Stimulated activated CD8-positive, alpha-beta memory T cell treated with anti-CD3 and anti-CD28 coated beads, Interleukin-4, amount 100 ng/mL, for 4 hours (primary cell): ENCODE results near the gene PUS10.
A peak's percentile ranks its signal among the peaks of the same experiment; 100 is the strongest.
"Not testable (repeated sequence)": the region's sequence is repeated elsewhere in the genome, so short reads cannot be mapped to it uniquely, and the experiment has no call there.

ENCODE experiments used
- DNase-seq, 2 donors: peaks; one replicate each; pipeline ENCODE4 v3.0.0-alpha.2; 2020; ENCODE audit warnings: low read depth in 2 of 2, low spot score in 1 of 2

Gene PUS10, protein sequence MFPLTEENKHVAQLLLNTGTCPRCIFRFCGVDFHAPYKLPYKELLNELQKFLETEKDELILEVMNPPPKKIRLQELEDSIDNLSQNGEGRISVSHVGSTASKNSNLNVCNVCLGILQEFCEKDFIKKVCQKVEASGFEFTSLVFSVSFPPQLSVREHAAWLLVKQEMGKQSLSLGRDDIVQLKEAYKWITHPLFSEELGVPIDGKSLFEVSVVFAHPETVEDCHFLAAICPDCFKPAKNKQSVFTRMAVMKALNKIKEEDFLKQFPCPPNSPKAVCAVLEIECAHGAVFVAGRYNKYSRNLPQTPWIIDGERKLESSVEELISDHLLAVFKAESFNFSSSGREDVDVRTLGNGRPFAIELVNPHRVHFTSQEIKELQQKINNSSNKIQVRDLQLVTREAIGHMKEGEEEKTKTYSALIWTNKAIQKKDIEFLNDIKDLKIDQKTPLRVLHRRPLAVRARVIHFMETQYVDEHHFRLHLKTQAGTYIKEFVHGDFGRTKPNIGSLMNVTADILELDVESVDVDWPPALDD

DNA sequence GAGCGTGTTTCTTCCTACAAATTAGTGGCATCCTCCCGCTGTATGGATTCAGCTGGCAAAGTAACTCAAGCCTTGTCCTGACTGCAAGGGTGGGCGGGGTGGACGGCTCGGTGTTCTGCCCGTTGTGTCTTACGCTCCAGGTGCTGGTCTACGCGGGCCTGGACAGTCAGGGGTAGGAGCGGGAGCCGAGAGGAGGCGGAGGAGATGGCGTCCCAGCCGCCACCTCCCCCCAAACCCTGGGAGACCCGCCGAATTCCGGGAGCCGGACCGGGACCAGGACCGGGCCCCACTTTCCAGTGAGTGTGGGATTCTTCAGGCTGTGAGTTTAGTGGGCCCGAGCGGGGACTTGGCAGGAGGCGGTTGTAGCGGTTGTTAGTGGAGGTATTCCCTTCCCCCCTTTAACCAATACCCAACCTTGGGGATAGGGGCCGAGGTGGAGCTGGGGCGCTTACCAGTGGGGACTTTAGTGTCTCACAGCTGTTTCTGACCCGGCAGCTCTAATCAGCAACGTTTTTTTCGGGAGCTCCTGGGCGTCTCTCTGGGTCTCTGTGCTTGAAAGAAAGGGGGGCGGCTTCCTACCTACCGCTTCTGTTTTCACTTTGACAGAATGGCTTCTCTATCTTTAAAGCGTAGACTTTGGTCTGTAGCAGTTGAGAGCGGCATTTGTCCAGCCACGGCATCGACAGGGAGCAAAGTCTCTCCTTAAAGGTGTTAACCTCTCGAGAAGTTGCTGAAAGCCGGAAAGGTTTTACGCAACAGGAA is at the start of gene PUS10, which contains the start of gene PEX13:
Gene PUS10, minus strand, starts transcription at position 700 of the 762 bp plus-strand sequence. CDS start 6,365 bp downstream, outside the sequence.
Gene PEX13, plus strand, starts transcription at position 165 of the 762 bp plus-strand sequence. Its CDS starts 40 bp downstream, at position 205.
- peak; percentile 15 to 21 for DNase-seq

DNA sequence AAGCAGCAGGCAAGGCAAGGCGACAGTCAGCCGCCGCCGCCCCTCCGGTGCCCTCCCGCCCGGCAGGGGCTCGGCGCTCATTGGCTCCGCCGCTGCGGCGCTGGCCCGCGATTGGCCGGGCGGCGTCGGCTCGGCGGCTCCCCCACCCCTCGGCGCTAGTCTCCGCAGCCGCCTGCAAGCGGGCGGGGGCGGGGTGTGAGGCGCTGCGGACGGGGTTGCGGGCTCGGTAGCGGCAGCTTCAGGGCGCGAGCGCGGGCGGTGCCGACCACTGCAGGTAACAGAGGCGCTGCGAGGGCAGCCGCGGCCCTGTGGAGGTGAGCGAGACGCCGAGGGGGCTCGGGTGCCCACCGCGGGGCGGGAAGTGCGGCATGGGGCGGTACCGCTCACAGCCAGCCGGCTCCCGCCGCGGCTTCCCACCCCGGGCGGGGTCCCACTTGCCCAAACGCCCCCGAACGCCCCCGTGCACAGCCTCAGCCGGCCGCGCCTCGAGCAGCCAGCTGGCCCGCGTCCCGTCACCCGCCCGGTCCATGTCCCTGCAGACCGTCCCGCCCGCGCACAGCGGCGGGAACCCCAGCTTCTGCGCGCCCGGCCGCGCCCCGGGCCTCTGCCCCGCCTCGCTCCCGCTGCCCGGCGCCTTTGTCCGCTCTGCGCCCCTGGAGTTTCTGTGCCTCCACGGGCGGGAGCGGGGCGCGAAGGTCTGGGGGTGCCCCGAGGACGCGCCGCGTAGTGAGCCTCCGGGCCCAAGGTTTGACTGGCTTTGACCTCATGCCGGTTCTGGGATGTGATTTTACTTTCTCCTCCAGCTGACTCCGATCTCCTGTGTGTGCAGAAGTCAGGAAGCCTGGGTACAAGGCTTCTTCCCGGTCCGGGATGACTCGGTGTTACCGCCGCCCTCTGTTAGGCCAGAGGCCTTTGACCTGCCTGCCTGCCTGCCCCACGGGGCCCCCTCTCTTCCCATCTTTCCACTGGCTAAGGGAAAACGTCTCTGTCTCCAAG is 48.0 kb upstream of the PUS10 start, which contains the start of gene SANBR:
Gene SANBR, plus strand, starts transcription at position 158 of the 996 bp plus-strand sequence. CDS start 4,480 bp downstream, outside the sequence.
- DNase-seq: peak; percentile 45 to 69

DNA sequence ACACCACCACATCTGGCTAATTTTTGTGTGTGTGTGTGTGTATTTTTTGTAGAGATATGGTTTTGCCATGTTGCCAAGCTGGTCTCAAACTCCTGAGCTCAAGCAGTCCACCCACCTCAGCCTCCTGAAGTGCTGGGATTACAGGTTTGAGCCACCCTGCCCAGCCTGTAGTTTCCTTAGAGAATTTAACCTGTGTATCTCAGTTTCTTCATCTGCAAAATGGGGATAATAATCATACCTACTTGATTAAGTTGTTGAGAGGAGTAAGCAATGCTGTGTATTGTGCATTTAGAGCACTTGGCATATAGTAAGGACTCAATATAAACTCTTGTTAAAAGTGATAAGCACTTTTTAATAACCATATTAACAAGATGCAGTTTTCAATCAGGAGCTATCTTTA is 41.3 kb upstream of the PUS10 start:
- DNase-seq: no peak

DNA sequence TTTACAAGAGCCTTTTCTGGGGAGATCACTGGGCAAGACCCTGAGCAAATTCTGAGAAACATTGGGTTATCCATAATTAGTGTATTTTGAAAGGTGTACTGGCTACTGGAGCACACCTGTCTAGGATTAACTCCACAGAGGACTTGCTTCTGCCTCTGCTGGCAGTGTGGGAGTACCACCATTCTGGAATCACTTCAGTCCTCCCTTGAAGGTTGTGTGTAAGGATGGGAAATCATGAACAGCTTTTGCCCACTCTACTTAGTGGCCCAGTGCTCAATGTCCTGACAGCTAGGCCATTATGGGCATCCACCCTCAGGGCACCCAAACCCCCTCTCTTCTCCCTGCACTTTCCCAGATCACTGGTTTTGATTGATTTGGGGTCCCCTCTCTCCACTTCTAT is 39.5 kb upstream of the PUS10 start:
- no peak for DNase-seq

DNA sequence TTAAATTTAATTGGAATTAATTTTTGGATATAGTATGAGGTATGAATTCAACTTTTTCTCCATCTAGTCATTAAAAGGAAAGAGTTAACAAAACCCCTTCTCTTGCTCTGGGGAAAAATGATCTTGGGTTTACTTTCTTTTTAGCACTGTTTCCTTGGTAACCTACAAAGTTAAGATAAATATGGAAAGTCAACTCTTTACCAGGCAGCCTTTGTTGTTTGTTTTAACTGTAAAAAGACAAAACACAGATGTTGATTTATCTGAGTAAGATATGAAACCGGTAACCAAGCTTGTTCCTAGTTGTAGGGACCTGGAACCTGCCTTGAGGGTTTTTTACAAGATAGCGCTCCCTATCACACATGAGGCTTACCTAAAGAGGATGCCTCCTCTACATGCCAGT is 37.5 kb upstream of the PUS10 start:
- DNase-seq: no peak

DNA sequence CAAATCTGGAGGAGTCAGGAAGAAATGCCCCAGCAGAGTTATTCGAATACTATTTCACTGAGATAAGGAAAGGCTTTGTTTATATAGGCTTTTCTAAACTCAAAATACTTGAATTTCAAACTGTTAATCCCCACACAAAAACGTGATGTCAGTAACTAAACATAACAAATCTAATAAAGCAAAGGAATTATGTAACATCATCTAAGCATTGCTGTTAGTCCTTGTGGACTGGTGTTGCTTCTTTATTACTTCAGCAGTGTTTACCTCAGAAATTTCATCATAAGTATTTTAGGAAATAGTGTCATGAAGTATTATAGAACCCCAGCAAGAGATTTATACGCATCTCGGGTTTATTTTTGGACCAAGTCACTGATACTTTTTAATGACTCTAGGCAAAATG is 27.9 kb upstream of the PUS10 start:
- no peak for DNase-seq

DNA sequence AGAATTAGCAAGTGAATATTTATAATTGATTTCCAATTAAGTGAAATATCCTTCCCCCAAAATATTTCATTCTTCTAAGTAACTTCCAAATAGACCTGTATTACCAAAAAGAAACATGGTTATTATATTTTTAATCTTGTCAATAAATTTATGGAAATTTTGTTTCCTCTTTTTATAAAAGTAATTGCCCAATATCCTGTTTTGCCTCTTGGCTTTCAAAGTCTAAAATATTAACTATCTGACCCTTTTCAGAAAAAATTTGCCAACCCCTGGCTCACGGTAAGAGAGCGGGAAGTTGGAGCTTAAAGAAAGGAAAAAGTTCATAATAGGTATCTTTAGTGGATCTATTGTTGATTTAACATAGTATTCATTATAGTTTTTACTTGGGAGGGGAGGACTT is 27.2 kb upstream of the PUS10 start:
- DNase-seq: no peak

DNA sequence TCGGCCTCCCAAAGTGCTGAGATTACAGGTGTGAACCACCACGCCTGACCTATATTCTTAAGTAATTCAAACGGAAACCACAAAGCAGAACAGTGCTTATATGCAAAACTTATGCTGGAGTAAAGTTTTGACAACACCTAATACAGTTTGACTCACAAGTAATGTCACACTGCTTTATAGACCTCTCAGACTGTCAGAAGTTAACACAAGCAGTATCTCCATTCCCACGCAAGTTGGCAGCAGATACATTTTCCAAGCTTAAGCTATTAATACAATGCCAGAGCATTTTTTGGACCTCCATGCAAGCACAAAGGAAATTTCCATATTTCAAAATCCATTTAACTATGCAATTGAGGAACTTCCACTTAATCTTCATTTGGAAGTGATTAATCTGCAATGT is 26.6 kb upstream of the PUS10 start:
- no peak for DNase-seq

DNA sequence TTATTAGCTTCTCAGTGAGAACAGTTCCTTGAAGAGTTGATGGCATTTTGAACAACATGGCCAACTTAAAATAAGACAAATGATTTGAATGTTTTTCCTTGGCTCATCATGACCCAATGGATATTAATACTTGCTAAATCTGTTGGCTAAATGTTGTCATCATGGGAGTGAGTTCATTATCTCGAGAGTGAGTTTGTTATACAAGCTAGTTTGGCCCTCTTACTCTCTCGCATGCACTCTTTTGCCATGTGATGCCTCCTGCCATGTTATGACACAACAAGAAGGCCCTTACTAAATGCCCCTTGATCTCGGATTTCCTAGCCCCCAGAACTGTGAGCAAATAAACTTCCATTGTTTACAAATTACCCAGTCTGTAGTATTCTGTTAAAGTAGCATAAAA is 24.8 kb upstream of the PUS10 start:
- no peak for DNase-seq

DNA sequence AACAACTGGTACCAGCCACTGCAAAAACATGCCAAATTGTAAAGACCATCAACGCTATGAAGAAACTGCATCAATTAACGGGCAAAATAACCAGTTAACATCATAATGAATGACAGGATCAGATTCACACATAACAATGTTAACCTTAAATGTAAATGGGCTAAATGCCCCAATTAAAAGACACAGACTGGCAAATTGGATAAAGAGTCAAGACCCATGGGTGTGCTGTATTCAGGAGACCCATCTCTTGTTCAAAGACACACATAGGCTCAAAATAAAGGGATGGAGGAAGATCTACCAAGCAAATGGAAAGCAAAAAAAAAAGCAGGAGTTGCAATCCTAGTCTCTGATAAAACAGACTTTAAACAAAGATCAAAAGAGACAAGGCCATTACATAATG is 18.6 kb upstream of the PUS10 start:
- DNase-seq: not testable (repeated sequence)

DNA sequence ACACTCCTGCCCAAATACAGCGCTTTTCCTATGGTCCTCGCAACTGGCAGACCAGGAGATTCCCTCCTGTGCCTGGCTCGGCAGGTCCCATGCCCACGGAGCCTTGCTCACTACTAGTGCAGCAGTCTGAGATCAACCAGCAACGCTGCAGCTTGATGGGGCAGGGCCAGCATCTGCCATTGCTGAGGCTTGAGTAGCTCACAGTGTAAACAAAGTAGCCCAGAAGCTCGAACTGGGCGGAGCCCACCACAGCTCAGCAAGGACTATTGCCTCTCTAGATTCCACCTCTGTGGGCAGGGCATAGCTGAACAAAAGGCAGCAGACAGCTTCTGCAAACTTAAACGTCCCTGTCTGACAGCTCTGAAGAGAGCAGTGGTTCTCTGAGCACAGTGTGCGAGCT is 16.5 kb upstream of the PUS10 start:
- DNase-seq: not testable (repeated sequence)

DNA sequence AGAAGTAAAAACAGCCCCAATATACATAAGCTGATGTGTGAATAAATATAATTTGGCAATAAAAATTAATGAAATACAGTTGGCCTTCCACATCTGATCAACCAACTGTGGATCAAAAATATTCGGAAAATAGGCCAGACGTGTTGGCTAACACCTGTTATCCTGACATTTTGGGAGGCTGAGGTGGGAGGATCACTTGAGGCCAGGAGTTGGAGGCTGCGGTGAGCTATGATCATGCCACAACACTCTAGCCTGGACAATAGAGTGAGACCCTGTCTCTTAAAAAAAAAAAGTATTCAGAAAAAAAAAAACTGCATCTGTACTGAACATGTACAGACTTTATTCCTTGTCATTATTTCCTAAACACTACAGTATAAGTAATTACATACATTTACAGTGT is 11.5 kb upstream of the PUS10 start:
- no peak for DNase-seq

DNA sequence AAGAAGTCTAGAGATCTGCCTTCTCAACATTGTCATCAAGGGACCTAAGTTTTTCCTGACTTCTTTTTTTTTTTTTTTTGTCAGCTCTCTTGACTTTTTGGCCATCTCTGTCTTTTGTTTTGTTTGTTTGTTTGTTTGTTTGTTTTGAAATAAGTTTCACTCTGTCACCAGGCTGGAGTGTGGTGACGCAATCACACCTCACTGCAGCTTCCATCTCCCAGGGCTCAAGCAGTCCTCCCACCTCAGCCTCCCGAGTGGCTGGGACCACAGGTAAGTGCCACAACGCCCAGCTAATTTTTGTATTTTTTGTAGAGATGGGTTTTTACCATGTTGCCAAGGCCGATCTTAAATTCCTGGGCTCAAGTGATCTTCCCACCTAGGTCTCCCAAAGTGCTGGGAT is 5.6 kb upstream of the PUS10 start:
- DNase-seq: no peak

DNA sequence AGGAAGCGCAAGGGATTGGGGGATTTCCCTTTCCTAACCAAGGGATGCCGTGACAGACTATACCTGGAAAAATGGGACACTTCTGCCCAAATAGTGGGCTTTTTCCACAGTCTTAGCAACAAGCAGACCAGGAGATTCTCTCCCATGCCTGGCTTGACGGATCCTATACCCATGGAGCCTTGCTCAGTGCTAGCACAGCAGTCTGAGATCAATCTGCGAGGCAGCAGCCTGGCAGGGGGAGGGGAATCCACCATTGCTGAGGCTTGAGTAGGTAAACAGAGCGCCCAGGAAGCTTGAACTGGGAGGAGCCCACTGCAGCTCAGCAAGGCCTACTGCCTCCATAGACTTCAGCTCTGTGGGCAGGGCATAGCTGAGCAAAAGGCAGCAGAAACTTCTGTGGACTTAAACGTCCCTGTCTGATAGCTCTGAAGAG is 3.2 kb upstream of the PUS10 start:
- no peak for DNase-seq

DNA sequence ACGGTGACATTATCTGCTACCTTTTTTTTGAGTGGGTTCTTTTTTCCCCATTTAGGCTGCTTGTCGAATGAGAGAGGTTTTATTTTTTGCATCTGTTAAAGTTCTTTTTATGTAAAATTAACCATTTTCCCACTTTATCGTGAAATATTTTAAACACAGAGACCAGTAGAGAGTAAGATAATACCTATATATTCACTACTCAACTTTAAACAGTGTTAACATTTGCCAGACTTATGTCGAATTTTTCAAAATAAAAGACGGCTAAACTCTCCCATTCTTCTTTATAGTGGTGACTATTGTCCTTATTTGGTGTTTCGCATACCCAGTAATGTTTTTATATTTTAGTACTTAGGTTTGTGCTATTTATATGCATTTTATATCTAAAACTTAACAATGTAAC is 743 bp upstream of the PUS10 start:
- no peak for DNase-seq

DNA sequence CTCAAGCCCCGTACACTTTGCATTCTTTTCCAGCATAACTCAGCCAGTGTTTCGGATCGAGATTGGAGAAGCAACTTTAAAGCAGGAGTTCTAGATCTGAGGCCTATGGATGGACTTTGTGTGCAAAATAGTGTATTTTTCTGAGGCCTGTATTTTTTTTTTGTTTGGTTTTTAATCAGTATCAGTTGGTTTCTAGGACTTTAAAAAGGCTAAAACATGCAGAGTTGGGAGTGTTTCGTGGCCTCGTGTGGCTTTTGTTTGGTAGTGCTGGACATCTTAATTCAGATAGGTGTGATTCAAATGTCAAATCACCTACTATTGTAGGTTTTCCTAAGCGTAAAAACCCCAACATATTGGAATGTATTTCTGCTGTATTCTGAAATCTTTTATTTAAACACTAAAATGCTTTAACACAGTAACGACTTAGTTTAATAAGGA is 282 bp upstream of the PUS10 start:
- no peak for DNase-seq

DNA sequence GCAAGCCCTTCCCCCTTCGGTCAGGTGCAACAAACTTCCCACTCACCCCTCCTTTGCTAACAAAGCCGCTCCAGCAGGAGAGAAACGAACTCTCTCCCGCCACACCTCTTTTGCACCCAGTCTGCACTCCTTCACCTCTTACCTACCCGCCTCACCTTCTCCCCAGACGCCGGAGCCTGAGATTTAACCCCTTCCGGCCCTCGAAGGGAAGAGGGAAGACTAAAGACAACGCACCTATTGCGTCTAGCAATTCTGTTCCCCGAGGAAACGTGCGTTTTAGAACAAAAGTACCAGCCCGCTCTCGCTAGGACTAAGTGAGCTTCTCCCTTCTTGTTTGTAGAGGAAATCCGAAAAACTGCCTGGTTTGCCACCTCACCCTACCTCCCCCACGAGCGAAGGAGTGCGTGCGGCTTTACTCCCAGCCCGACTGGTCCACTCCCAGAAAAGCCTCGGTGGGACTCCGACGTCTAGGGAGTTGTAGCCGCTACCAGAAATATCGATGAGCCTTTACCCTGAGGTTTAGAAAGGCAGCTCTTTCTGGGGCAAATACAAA is 976 bp downstream of the PUS10 start:
- DNase-seq: peak; percentile 28 to 43

DNA sequence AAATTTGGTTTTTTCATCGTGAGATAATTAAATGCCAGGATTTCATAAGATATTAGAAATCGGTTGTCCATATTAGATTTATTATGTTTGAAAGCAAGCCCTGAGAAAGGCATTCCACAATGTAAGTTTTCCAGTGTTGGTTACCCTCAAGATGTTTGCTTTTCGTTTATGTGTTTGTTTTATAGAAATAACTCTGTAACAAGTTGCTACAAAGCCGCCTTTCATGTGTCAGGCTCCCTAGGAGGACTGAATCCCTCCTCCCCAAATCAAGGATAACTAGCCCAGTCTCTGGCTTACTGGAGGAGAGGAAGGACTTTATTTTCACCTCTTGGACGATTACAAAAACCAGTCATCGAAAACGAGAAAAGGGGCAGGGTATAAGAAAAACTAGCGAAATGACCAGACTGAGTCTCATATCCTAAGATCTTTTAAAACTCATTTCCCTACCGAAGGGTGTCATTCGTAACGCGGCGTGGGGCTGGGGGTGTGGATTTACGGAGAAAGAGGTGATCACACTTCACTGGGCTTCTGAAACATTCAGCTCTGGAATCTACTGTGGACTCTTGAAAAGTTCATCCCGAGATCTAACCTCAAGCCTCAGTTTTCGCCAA is 1.6 kb downstream of the PUS10 start:
- DNase-seq: no peak

DNA sequence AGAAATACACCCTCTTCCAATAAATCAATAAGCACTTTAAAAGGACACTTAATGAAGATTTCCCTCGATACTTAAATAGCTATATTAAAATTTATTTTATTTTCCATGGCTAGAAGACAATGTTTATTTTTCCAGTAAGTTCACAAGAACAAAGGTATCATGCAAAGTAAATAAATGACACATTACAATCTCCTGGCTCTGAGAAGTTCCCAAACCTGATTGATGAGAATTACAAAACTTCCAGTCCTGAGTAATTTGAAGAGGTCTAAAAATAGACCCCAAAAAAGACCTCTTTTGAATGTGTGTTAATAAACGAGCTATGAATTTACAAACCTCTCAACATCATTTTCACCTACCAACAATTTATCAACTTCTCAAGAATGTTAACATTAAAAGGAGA is 2.1 kb downstream of the PUS10 start:
- DNase-seq: no peak

DNA sequence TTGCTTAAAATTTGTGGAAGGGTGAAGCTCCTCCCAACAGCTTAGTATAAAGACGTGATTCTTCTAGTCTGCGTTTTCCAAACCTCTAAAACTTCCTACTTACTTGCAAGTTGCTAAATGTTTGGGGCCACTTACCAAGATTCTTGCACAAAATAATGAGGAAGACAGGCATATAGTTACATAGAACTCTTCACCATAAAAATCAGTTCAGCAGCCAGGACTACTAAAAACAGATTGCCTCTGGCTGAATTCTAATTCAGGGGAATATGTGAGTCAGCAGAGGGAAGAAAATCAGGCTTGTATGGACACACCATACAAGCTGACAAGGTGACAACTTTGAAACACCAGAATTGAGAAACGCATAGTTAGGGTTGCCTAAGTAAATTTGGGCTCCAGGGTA is 3.3 kb downstream of the PUS10 start:
- DNase-seq: no peak
